ENCODE measurements around the gene EPHA6. TPM values are rescaled to one million over a fixed set of nuclear protein-coding genes. Genes with fewer than 3 reads are reported as not detected.

The EPHA6 gene
- total and polyA plus RNA-seq, 9 of the 15 experiments (the other 6 are each of a cell fraction or from before 2014, with no cell fraction given), result not detected

DNA sequence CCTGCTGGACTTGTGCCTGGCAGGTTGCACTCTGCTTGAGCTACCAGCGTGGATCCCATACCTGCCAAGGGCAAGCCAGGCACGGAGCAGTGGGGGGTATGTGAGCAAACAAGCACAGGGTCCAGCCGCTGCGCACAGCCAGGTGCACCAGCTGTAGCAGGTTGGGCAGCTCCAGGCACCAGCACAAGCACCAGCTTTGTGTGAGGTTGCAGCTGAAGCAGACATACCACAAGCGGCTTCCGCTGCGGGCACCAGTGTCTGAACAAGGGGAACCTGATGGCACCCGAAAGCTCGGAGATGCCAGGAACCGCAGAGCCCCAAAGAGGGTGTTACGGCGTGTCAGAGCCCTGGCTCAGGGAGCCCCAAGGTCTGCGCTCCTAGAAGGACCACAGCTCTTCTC, 477.5 kb downstream of the EPHA6 start (continued):
- TF ChIP-seq, protein P1, sequence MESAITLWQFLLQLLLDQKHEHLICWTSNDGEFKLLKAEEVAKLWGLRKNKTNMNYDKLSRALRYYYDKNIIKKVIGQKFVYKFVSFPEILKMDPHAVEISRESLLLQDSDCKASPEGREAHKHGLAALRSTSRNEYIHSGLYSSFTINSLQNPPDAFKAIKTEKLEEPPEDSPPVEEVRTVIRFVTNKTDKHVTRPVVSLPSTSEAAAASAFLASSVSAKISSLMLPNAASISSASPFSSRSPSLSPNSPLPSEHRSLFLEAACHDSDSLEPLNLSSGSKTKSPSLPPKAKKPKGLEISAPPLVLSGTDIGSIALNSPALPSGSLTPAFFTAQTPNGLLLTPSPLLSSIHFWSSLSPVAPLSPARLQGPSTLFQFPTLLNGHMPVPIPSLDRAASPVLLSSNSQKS (CRISPR knock-in tag; IDR thresholded peaks at IDR 0.05), result no peak
- no peak for TF ChIP-seq SMARCB1 (IDR thresholded peaks at IDR 0.05; ENCODE audit: insufficient read length, low read depth)
- TF ChIP-seq SMAD2 (IDR thresholded peaks at IDR 0.05; ENCODE audit: low read depth, low read length), result no peak
- TF ChIP-seq HCFC1 (IDR thresholded peaks at IDR 0.05; ENCODE audit: low read depth, low read length), result no peak
- TF ChIP-seq NFIX (CRISPR knock-in tag; IDR thresholded peaks at IDR 0.05; ENCODE audit: low read depth), result no peak

DNA sequence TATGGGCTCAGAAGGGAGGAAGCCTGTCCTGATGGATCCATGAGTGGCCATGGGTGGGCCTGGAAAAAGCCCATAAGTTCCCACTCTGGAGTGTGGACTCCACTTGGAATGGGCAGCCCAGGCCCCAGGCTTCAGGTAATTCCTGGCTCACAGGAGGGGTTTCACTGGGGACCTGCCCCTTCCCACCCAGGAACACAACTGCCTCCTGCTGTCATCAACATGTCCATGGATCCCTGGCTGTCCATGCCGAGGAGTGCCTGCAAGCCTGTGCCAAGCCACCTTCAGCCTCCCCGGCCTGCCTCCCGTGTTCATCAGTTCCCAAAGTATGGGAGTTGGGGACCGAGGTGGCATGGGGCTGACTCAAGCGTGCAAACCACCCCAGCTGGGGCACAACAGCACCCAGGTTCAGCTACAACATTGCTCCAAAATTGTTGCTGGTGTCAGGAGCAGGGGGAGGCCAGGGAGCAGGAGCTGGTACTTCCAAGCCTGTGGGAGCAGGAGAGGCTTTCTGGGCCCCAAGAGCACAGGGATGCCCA, 479.3 kb downstream of the EPHA6 start:
- no peaks in the 10 kb centered on the region for H3K27me3 ChIP-seq (ENCODE audit: control insufficient read depth in 2 of 2, insufficient read depth in 2 of 2, low read length in 2 of 2)
- no peak overlapping the region for H3K27ac ChIP-seq (ENCODE audit: extremely low read depth, low read depth, low read length)
- WGBS (ENCODE audit: insufficient coverage, low coverage, missing lambda C conversion rate), result 4% methylated on average over 5 of the region's 5 CpGs
- no peaks in the 10 kb centered on the region for H3K9me1 ChIP-seq (ENCODE audit: control insufficient read depth, insufficient read depth, low read length)
- DNase-seq (ENCODE audit: extremely low read depth in 1 of 4, low spot score in 3 of 4), result no peak
- no peaks in the 10 kb centered on the region for H3K36me3 ChIP-seq (ENCODE audit: control insufficient read depth, insufficient read depth, low read length)
- BruUV-seq (replicated peaks), result no TSS peak
- CTCF ChIA-PET (ENCODE audit: low intra/inter-chr PET ratio), result no interaction called here
- no peak overlapping the region for H2AFZ ChIP-seq (ENCODE audit: low read depth, low read length)
- intact Hi-C loops (cut with micrococcal nuclease) (no loop called here), in situ Hi-C loops (cut with MboI) (no loop called here)
- no peaks in the 10 kb centered on the region for H4K20me1 ChIP-seq (replicated peaks; ENCODE audit: control insufficient read depth, insufficient read depth, low read length)
- no peak overlapping the region for H3K4me2 ChIP-seq (ENCODE audit: insufficient read depth, low read length)
- POLR2A ChIA-PET, result no interaction called here
- ATAC-seq, result no peak
- H3K4me1 ChIP-seq (replicated peaks in 1 of 2; ENCODE audit: control insufficient read depth in 2 of 2, insufficient read depth in 2 of 2, low read length in 2 of 2), result no peaks in the 10 kb centered on the region
- H3K9ac ChIP-seq (ENCODE audit: insufficient read depth in 1 of 2, low read depth in 2 of 2, low read length in 2 of 2), result no peak overlapping the region
- H3K9me3 ChIP-seq (replicated peaks; ENCODE audit: control insufficient read depth, insufficient read depth, low read depth, low read length), result no peaks in the 10 kb centered on the region
- no peak for FAIRE-seq
- H3K4me3 ChIP-seq, result no peak overlapping the region
- no peaks in the 10 kb centered on the region for H3K79me2 ChIP-seq (ENCODE audit: control insufficient read depth, insufficient read depth, low read length)
- TF ChIP-seq, protein P2, sequence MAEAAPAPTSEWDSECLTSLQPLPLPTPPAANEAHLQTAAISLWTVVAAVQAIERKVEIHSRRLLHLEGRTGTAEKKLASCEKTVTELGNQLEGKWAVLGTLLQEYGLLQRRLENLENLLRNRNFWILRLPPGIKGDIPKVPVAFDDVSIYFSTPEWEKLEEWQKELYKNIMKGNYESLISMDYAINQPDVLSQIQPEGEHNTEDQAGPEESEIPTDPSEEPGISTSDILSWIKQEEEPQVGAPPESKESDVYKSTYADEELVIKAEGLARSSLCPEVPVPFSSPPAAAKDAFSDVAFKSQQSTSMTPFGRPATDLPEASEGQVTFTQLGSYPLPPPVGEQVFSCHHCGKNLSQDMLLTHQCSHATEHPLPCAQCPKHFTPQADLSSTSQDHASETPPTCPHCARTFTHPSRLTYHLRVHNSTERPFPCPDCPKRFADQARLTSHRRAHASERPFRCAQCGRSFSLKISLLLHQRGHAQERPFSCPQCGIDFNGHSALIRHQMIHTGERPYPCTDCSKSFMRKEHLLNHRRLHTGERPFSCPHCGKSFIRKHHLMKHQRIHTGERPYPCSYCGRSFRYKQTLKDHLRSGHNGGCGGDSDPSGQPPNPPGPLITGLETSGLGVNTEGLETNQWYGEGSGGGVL (CRISPR knock-in tag; IDR thresholded peaks at IDR 0.05), result no peak
- TF ChIP-seq TARDBP (IDR thresholded peaks at IDR 0.05), result no peak
- TF ChIP-seq, protein P3, sequence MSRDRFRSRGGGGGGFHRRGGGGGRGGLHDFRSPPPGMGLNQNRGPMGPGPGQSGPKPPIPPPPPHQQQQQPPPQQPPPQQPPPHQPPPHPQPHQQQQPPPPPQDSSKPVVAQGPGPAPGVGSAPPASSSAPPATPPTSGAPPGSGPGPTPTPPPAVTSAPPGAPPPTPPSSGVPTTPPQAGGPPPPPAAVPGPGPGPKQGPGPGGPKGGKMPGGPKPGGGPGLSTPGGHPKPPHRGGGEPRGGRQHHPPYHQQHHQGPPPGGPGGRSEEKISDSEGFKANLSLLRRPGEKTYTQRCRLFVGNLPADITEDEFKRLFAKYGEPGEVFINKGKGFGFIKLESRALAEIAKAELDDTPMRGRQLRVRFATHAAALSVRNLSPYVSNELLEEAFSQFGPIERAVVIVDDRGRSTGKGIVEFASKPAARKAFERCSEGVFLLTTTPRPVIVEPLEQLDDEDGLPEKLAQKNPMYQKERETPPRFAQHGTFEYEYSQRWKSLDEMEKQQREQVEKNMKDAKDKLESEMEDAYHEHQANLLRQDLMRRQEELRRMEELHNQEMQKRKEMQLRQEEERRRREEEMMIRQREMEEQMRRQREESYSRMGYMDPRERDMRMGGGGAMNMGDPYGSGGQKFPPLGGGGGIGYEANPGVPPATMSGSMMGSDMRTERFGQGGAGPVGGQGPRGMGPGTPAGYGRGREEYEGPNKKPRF (IDR thresholded peaks at IDR 0.05; ENCODE audit: low read depth, low read length), result no peak
- TF ChIP-seq, protein P4, sequence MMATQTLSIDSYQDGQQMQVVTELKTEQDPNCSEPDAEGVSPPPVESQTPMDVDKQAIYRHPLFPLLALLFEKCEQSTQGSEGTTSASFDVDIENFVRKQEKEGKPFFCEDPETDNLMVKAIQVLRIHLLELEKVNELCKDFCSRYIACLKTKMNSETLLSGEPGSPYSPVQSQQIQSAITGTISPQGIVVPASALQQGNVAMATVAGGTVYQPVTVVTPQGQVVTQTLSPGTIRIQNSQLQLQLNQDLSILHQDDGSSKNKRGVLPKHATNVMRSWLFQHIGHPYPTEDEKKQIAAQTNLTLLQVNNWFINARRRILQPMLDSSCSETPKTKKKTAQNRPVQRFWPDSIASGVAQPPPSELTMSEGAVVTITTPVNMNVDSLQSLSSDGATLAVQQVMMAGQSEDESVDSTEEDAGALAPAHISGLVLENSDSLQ (IDR thresholded peaks at IDR 0.05), result no peak
- no peak for TF ChIP-seq HDAC1 (IDR thresholded peaks at IDR 0.05)
- no peak for TF ChIP-seq HNRNPUL1 (IDR thresholded peaks at IDR 0.05; ENCODE audit: low read length)
- TF ChIP-seq EZH2 (IDR thresholded peaks at IDR 0.05; ENCODE audit: borderline replicate concordance, low read depth, low read length), result no peak
- no peak for TF ChIP-seq PHF8 (IDR thresholded peaks at IDR 0.05; ENCODE audit: borderline replicate concordance, low read length)
- TF ChIP-seq ASH1L (IDR thresholded peaks at IDR 0.05; ENCODE audit: borderline replicate concordance, low read depth, partially characterized antibody), result no peak
- TF ChIP-seq XRCC3 (IDR thresholded peaks at IDR 0.05), result no peak

Measured in K562 (cell line).